SK-N-SH (cell line): ENCODE results near the gene EIPR1. TPM values are rescaled to one million over a fixed set of nuclear protein-coding genes. Genes with fewer than 3 reads are reported as not detected.

Experiments
- CTCF ChIA-PET: fragments of 300-600, 350-600 bp; formaldehyde crosslinking; extraction: SDS; loops from one replicate; lab custom pipeline; 2021; lab: Yijun Ruan, JAX
- POLR2A ChIA-PET: fragments of 350-600 bp; sonication (Branson Sonifier 250); formaldehyde crosslinking; extraction: SDS; loops from one replicate; lab custom pipeline; 2020; ENCODE audit warnings: antibody characterized with exemption, inconsistent platforms; lab: Yijun Ruan, JAX
- DNase-seq: peaks from one replicate; pipeline ENCODE4 v3.0.0; 2012
- H2AFZ ChIP-seq: fragments of 200-600 bp; sonication (generic); 2 replicates; pipeline ENCODE4 v1.8.1; 2016; ENCODE audit warnings: antibody characterized with exemption, mild to moderate bottlenecking, low read depth
- H3F3A ChIP-seq: fragments of 200-600 bp; sonication (generic); replicated peaks from 2 replicates; pipeline ENCODE3; 2016; ENCODE audit warnings: antibody characterized with exemption, mild to moderate bottlenecking; ENCODE audit not compliant: insufficient read depth
- H3K27ac ChIP-seq, 2 experiments: fragments of 200-500 bp in 1 of 2; fragments of 200-600 bp in 1 of 2; sonication (Bioruptor generic) in 1 of 2; sonication (generic), shearing (Covaris generic) in 1 of 2; 2 replicates each; pipeline versions ENCODE4 v1.5.1 to v1.6.1; 2014 to 2016; ENCODE audit warnings: low read depth in 2 of 2, inconsistent platforms in 1 of 2, low read length in 1 of 2, mild to moderate bottlenecking in 1 of 2, mixed read lengths in 1 of 2
- H3K27me3 ChIP-seq: fragments of 200-600 bp; sonication (generic), shearing (Covaris generic); 2 replicates; pipeline ENCODE4 v1.6.1; 2016; ENCODE audit warnings: mixed run types; ENCODE audit not compliant: insufficient read depth
- H3K36me3 ChIP-seq, 2 experiments: fragments of 200-500 bp in 1 of 2; fragments of 200-600 bp in 1 of 2; sonication (Bioruptor generic) in 1 of 2; sonication (generic) in 1 of 2; replicated peaks in 1 of 2; 2 replicates each; pipeline versions ENCODE3 to v1.5.1; 2014 to 2016; ENCODE audit warnings: low read length in 1 of 2, mild to moderate bottlenecking in 1 of 2; ENCODE audit not compliant: insufficient read depth in 2 of 2, control insufficient read depth in 1 of 2
- H3K4me1 ChIP-seq, 2 experiments: fragments of 200-500 bp in 1 of 2; fragments of 200-600 bp in 1 of 2; sonication (Bioruptor generic) in 1 of 2; sonication (generic), shearing (Covaris generic) in 1 of 2; 2 replicates each; pipeline versions ENCODE4 v1.5.1 to v1.6.1; 2014 to 2016; ENCODE audit warnings: low read depth in 1 of 2, low read length in 1 of 2, mixed run types in 1 of 2; ENCODE audit not compliant: insufficient read depth in 2 of 2, control insufficient read depth in 1 of 2
- H3K4me2 ChIP-seq: fragments of 200-600 bp; sonication (generic), shearing (Covaris generic); 2 replicates; pipeline ENCODE4 v1.6.1; 2017; ENCODE audit warnings: mixed run types
- H3K4me3 ChIP-seq, 2 experiments: fragments of 200-500 bp in 1 of 2; fragments of 200-600 bp in 1 of 2; sonication (Bioruptor generic) in 1 of 2; sonication (generic), shearing (Covaris generic) in 1 of 2; 2 replicates each; pipeline versions ENCODE4 v1.5.1 to v1.8.1; 2014 to 2016; ENCODE audit warnings: low read depth in 2 of 2, inconsistent platforms in 1 of 2, low read length in 1 of 2, mild to moderate bottlenecking in 1 of 2, mixed read lengths in 1 of 2, moderate library complexity in 1 of 2
- H3K79me2 ChIP-seq: fragments of 200-600 bp; sonication (generic); 2 replicates; pipeline ENCODE4 v1.8.1; 2017; ENCODE audit warnings: mild to moderate bottlenecking; ENCODE audit not compliant: insufficient read depth
- H3K9ac ChIP-seq: fragments of 200-600 bp; sonication (generic); 2 replicates; pipeline ENCODE4 v1.6.1; 2017; ENCODE audit warnings: mixed run types
- H3K9me2 ChIP-seq: fragments of 200-600 bp; sonication (generic); 2 replicates; pipeline ENCODE4 v1.6.1; 2017; ENCODE audit warnings: mixed run types
- H3K9me3 ChIP-seq: fragments of 200-600 bp; sonication (generic); 2 replicates; pipeline ENCODE4 v1.6.1; 2017; ENCODE audit warnings: mixed run types, mild to moderate bottlenecking, moderate library complexity
- H4K20me1 ChIP-seq: fragments of 200-600 bp; sonication (generic); 2 replicates; pipeline ENCODE4 v1.6.1; 2017; ENCODE audit warnings: mild to moderate bottlenecking, mixed run types; ENCODE audit not compliant: insufficient read depth
- FOXJ3 ChIP-seq: sonication (generic); formaldehyde crosslinking; IDR thresholded peaks from 2 replicates; pipeline ENCODE4 v1.5.1; 2020; ENCODE audit warnings: mild to moderate bottlenecking, missing genetic modification reagents
- GABPA ChIP-seq: IDR thresholded peaks from 2 replicates; pipeline ENCODE4 v1.4.0; 2012; ENCODE audit warnings: low read depth, mild to moderate bottlenecking
- GATA2 ChIP-seq: sonication (generic); formaldehyde crosslinking; IDR thresholded peaks from 2 replicates; pipeline ENCODE4 v1.5.0; 2020; ENCODE audit warnings: mild to moderate bottlenecking, missing genetic modification reagents
- JUND ChIP-seq: IDR thresholded peaks from 2 replicates; pipeline ENCODE4 v1.4.0; 2012
- MEF2A ChIP-seq: IDR thresholded peaks from 2 replicates; pipeline ENCODE4 v1.4.0; 2012; ENCODE audit warnings: low read depth, borderline replicate concordance
- RAD21 ChIP-seq: IDR thresholded peaks from 2 replicates; pipeline ENCODE4 v1.6.1; 2012; ENCODE audit warnings: mild to moderate bottlenecking, low read length
- RFX5 ChIP-seq: IDR thresholded peaks from 2 replicates; pipeline ENCODE4 v1.6.1; 2012; ENCODE audit warnings: mild to moderate bottlenecking, improper control_type of control experiment, low read length
- RXRA ChIP-seq: IDR thresholded peaks from 2 replicates; pipeline ENCODE4 v1.4.0; 2012; ENCODE audit warnings: low read depth, mild to moderate bottlenecking, borderline replicate concordance
- TAF1 ChIP-seq: IDR thresholded peaks from 2 replicates; pipeline ENCODE4 v1.6.1; 2012; ENCODE audit warnings: low read depth, mild to moderate bottlenecking, low read length, moderate library complexity, borderline replicate concordance
- TEAD4 ChIP-seq: IDR thresholded peaks from 2 replicates; pipeline ENCODE4 v1.4.0; 2012; ENCODE audit warnings: mild to moderate bottlenecking, borderline replicate concordance; ENCODE audit not compliant: insufficient read depth
- YY1 ChIP-seq: IDR thresholded peaks from 2 replicates; pipeline ENCODE4 v1.4.0; 2012; ENCODE audit warnings: low read depth, mild to moderate bottlenecking
- WGBS: methylation state at CpG from one replicate; pipeline ENCODE4 v1.1.6; 2017; ENCODE audit warnings: low lambda C conversion rate; 5-methylcytosine and 5-hydroxymethylcytosine counted together
- polyA plus RNA-seq, 3 experiments: library from polyadenylated mRNA; depleted of rRNA; stranded (reverse); fragments of >200 nt; gene quantifications; 2 replicates each; pipeline ENCODE4 v1.2.3, GENCODE V29; 2012
- TF ChIP-seq, protein P1 (sequence below): fragments of 200-600 bp; sonication (generic); IDR thresholded peaks from 2 replicates; pipeline ENCODE4 v1.6.1; 2017; ENCODE audit warnings: antibody characterized with exemption, mild to moderate bottlenecking, moderate library complexity
- TF ChIP-seq, protein P2 (sequence below): IDR thresholded peaks from 2 replicates; pipeline ENCODE4 v1.4.0; 2012; ENCODE audit warnings: low read depth
- TF ChIP-seq, protein P3 (sequence below): IDR thresholded peaks from 2 replicates; pipeline ENCODE4 v1.4.0; 2012; ENCODE audit warnings: low read depth, borderline replicate concordance
- TF ChIP-seq, protein P4 (sequence below): IDR thresholded peaks from 2 replicates; pipeline ENCODE4; 2012

The EIPR1 gene
- polyA plus RNA-seq, 1 of the 3 experiments (the other 2 are of a cell fraction): 85.9 TPM

DNA sequence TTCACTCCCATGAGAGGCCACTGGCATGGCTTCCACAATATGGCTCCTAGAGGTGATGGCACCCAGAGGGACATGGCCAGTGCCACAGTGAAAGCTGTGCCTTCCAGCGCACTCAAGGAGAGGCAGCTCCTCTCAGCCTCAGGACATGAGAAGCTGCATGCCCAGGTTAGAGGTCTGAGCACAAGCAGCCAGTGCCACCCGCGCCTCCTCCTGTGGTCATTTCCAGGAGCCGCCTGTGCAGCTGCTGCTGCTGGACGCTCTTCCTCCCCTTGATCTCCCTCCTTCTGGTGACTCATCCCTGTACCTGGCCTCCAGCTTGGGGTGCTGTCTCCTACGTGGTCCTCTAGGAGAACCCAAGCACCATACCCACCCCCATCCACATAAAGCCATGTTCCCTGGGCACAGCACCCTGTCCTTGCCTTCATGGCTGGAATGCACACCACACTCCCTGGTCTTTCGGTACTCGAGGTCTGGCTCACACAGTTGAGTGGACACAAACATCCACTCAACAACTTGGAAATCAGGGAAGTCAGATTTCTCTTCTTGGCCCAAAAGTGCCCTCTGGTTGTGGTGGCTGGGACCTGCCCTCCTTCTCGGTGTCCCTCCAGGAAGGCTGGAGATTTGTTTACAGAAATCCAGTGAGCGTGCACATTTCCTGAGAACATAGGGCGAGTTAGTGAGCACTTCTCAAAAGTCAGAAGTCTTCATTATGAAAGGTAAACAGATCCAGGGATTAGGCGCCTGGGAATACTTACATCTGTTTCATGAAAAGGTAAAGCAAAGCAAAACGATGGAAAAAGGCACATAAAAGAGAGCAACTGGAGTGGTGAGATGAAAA, 96.7 kb downstream of the EIPR1 start:
- H3K4me1 ChIP-seq: peaks cover 12 to 71% of the 10 kb centered on the region in 2 experiments; a peak in 3 of 4 replicates
- H3K9me2 ChIP-seq: no peaks in the 10 kb centered on the region
- peaks cover 9% of the 10 kb centered on the region; the same call in 1 of the 2 replicates for H3K79me2 ChIP-seq
- peaks cover 0 to 4% of the 10 kb centered on the region in 2 experiments for H3K36me3 ChIP-seq
- ChIA-PET CTCF (interaction anchor here (0.7 to 3.2 kb wide), 4 partner anchors 18 to 1051 kb away, joined by 3 to 18 read pairs (median 5); no protein-coding TSS in a partner anchor), POLR2A (interaction anchor here (1.2 to 1.8 kb wide), 3 partner anchors 8 to 435 kb away, joined by 5 to 10 read pairs (median 6); no protein-coding TSS in a partner anchor)
- DNase-seq: no peak
- H2AFZ ChIP-seq: no peak overlapping the region
- H3K4me2 ChIP-seq: no peak overlapping the region
- TF ChIP-seq MEF2A: no peak
- TF ChIP-seq RFX5: no peak
- no peak for TF ChIP-seq JUND
- TF ChIP-seq RAD21: peak; percentile 33
- no peak overlapping the region for H3K4me3 ChIP-seq
- H3F3A ChIP-seq: peaks cover 4% of the 10 kb centered on the region
- H3K27ac ChIP-seq: peak overlapping the region in 1 of 2 experiments; percentile 100; a peak in 2 of 4 replicates
- H4K20me1 ChIP-seq: peaks cover 23% of the 10 kb centered on the region; the same call in 1 of the 2 replicates
- 0 out of 2 replicates have a peak, but pooled peaks cover under 1% of the 10 kb centered on the region for H3K9me3 ChIP-seq
- 94% methylated on average over 13 of the region's 13 CpGs for WGBS
- H3K27me3 ChIP-seq: no peaks in the 10 kb centered on the region
- no peak overlapping the region for H3K9ac ChIP-seq

DNA sequence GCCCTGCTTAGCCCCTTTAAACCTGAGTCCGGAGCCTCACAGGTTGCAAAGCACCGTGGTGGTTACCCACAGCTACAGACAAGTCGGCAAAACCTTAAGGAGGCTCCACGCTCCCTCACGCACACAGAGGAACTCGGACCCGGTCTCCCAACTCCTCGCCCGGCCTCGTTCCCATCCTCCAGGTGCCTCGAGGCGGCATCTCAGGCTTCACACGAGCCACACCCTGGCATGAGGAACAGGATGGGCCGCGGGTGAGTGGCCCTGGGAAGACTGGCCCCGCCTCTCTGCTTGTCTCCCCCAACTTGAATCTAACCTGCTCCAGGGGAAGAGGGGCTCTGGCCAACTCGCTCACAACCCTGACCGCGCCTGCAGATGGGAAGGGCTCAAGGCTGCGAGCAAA, 97.4 kb downstream of the EIPR1 start:
- TF ChIP-seq GABPA (no peak), GATA2 (CRISPR knock-in tag) (no peak), TAF1 (no peak), TEAD4 (no peak), JUND (no peak), YY1 (no peak), RXRA (no peak), FOXJ3 (no peak)
- TF ChIP-seq, protein P1, sequence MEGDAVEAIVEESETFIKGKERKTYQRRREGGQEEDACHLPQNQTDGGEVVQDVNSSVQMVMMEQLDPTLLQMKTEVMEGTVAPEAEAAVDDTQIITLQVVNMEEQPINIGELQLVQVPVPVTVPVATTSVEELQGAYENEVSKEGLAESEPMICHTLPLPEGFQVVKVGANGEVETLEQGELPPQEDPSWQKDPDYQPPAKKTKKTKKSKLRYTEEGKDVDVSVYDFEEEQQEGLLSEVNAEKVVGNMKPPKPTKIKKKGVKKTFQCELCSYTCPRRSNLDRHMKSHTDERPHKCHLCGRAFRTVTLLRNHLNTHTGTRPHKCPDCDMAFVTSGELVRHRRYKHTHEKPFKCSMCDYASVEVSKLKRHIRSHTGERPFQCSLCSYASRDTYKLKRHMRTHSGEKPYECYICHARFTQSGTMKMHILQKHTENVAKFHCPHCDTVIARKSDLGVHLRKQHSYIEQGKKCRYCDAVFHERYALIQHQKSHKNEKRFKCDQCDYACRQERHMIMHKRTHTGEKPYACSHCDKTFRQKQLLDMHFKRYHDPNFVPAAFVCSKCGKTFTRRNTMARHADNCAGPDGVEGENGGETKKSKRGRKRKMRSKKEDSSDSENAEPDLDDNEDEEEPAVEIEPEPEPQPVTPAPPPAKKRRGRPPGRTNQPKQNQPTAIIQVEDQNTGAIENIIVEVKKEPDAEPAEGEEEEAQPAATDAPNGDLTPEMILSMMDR: no peak
- TF ChIP-seq, protein P2, sequence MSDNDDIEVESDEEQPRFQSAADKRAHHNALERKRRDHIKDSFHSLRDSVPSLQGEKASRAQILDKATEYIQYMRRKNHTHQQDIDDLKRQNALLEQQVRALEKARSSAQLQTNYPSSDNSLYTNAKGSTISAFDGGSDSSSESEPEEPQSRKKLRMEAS: no peak
- TF ChIP-seq, protein P3, sequence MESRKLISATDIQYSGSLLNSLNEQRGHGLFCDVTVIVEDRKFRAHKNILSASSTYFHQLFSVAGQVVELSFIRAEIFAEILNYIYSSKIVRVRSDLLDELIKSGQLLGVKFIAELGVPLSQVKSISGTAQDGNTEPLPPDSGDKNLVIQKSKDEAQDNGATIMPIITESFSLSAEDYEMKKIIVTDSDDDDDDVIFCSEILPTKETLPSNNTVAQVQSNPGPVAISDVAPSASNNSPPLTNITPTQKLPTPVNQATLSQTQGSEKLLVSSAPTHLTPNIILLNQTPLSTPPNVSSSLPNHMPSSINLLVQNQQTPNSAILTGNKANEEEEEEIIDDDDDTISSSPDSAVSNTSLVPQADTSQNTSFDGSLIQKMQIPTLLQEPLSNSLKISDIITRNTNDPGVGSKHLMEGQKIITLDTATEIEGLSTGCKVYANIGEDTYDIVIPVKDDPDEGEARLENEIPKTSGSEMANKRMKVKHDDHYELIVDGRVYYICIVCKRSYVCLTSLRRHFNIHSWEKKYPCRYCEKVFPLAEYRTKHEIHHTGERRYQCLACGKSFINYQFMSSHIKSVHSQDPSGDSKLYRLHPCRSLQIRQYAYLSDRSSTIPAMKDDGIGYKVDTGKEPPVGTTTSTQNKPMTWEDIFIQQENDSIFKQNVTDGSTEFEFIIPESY: no peak
- TF ChIP-seq, protein P4, sequence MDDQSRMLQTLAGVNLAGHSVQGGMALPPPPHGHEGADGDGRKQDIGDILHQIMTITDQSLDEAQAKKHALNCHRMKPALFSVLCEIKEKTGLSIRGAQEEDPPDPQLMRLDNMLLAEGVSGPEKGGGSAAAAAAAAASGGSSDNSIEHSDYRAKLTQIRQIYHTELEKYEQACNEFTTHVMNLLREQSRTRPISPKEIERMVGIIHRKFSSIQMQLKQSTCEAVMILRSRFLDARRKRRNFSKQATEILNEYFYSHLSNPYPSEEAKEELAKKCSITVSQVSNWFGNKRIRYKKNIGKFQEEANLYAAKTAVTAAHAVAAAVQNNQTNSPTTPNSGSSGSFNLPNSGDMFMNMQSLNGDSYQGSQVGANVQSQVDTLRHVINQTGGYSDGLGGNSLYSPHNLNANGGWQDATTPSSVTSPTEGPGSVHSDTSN: no peak
- H3K9me3 ChIP-seq: 0 out of 2 replicates have a peak, but pooled peaks cover 7% of the 10 kb centered on the region
- peaks cover 10% of the 10 kb centered on the region; the same call in 1 of the 2 replicates for H3K79me2 ChIP-seq
- no peak overlapping the region for H3K9ac ChIP-seq
- DNase-seq: no peak
- peaks cover 23% of the 10 kb centered on the region; the same call in 1 of the 2 replicates for H4K20me1 ChIP-seq
- H3K27ac ChIP-seq: peak overlapping the region in 1 of 2 experiments; percentile 100; a peak in 1 of 4 replicates
- ChIA-PET POLR2A (no interaction called here), CTCF (interaction anchor here (1.2 kb wide), 1 partner anchor 1050 kb away, joined by 3 read pairs; no protein-coding TSS in a partner anchor)
- no peak overlapping the region for H2AFZ ChIP-seq
- 94% methylated on average over 20 of the region's 20 CpGs for WGBS
- peaks cover 4% of the 10 kb centered on the region for H3F3A ChIP-seq
- no peaks in the 10 kb centered on the region for H3K27me3 ChIP-seq
- H3K4me3 ChIP-seq: no peak overlapping the region
- peaks cover 0 to 4% of the 10 kb centered on the region in 2 experiments for H3K36me3 ChIP-seq
- no peaks in the 10 kb centered on the region for H3K9me2 ChIP-seq
- peaks cover 12 to 64% of the 10 kb centered on the region in 2 experiments; a peak in 3 of 4 replicates for H3K4me1 ChIP-seq
- no peak overlapping the region for H3K4me2 ChIP-seq
